Measurements from ENCODE around the gene TM4SF1.

The TM4SF1 gene

GRCh38 chr3:149377408-149378364 lies at the start of gene TM4SF1:
TM4SF1 (minus strand) TSS chr3:149377649; CDS start chr3:149377547, 102 bp downstream.
- FAIRE-seq (peak; percentile 97), DNase-seq (ENCODE audit: insufficient read length, low spot score) (peak; percentile 93)
- TF ChIP-seq POLR2A (IDR thresholded peaks at IDR 0.05; ENCODE audit: low read depth, low read length): peak; percentile 87

DNA sequence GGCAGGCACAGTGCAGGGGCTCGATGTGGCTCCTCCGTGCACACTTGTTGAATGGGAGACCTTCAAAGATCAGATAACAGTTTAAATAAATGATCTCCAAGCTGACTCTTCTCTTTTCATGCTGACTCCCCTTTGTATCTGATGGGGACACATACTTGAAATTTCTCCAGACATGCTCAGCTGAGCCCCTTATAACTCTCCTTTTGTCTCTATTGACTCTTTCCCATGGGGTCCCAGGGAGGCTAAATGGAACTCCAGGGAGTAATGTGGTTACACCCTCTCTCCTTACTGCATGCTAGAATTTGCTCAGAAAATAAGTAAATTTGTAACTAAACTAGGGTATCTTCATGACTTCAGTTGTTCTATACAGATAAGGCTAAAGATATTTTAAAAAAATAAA lies 48.9 kb upstream of the TM4SF1 start:
- FAIRE-seq (no peak), DNase-seq (ENCODE audit: insufficient read length, low spot score) (no peak)

GRCh38 chr3:149424918-149425317 lies 47.5 kb upstream of the TM4SF1 start:
- FAIRE-seq (no peak), DNase-seq (ENCODE audit: insufficient read length, low spot score) (no peak)
- no peak for TF ChIP-seq POLR2A (IDR thresholded peaks at IDR 0.05; ENCODE audit: low read depth, low read length)

More for the DNA sequence above, 48.9 kb upstream of the TM4SF1 start:
- no peak for TF ChIP-seq POLR2A (IDR thresholded peaks at IDR 0.05; ENCODE audit: low read depth, low read length)

DNA sequence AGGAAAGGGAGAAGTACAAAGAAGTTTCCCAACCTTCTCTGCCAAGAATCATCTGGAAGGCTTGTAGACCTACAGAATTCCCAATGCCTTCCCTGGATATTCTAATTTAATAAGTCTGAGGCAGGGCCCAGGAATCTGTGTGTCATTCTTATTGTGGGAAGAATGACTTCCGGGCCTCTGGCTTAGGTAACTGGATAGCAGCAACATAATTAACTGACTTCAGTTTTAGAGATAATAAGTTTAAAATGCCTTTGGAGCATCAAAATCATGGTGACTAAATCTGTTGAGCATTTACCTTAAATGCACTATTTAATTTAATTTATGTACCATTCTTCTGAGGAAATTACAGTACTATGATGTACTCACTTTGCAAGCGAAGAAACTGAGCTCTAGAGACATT lies 44.3 kb upstream of the TM4SF1 start:
- no peak for DNase-seq (ENCODE audit: insufficient read length, low spot score)
- no peak for FAIRE-seq
- no peak for TF ChIP-seq POLR2A (IDR thresholded peaks at IDR 0.05; ENCODE audit: low read depth, low read length)

DNA sequence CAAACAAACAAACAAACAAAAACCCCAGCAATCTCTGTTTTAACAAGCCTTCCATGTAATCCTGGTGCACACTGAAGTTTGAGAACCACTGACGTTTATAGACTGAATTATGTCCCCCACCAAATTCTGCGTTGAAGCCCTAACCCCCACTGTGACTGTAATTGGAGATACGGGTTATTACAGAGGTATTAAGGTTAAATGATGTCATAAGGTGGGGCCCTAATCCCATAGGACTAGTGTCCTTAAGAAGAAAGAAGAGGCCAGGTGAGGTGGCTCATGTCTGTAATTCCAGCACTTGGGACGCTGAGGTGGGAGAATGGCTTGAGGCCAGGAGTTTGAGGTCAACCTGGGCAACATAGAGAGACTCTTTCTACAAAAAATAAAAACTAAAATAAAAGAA lies 42.4 kb upstream of the TM4SF1 start:
- TF ChIP-seq POLR2A (IDR thresholded peaks at IDR 0.05; ENCODE audit: low read depth, low read length): no peak
- no peak for FAIRE-seq
- DNase-seq (ENCODE audit: insufficient read length, low spot score): no peak

GRCh38 chr3:149417727-149418126 lies 40.3 kb upstream of the TM4SF1 start:
- DNase-seq (ENCODE audit: insufficient read length, low spot score) (no peak), FAIRE-seq (no peak)
- no peak for TF ChIP-seq POLR2A (IDR thresholded peaks at IDR 0.05; ENCODE audit: low read depth, low read length)

DNA sequence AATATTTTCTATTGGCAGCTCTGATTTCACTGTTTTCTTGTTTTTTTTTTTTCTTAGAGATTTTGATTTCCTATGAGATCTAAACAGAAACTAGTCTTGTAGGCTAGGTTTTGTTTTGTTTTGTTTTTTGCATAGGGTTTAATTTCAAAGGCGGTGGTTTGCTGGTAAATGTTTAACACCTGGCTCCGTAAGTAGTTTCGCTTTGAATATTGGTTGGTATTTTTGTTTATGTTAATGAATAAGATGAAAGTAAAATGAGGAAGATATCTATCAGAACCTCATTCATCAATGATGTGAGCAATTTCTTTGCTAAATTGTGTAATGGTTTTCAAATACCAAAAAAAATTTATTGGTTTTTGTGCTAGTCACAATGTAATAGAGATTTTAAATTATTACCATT lies 39.7 kb upstream of the TM4SF1 start:
- DNase-seq (ENCODE audit: insufficient read length, low spot score) (no peak), FAIRE-seq (no peak)
- TF ChIP-seq POLR2A (IDR thresholded peaks at IDR 0.05; ENCODE audit: low read depth, low read length): no peak

DNA sequence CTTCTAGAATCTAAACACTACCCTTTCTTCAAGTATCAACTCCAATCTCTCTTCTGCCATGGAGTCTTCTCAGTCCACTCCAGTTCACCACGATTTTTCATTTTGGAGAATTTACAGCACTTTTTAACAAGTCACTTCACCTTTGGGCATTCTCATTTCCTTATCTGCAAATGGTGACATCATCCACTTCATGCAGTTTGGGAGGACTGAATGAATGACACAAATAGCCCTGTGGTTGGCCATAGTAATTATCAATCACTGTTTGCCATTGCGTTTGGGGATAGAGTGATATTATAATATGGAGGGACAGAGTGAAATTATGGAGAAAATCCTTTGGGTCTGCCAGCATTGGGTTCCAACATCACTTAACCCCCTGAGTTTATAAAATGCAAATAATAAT lies 38.0 kb upstream of the TM4SF1 start:
- TF ChIP-seq POLR2A (IDR thresholded peaks at IDR 0.05; ENCODE audit: low read depth, low read length): no peak
- DNase-seq (ENCODE audit: insufficient read length, low spot score): no peak
- no peak for FAIRE-seq

GRCh38 chr3:149414557-149415231 lies 37.2 kb upstream of the TM4SF1 start:
- DNase-seq (ENCODE audit: insufficient read length, low spot score) (no peak), FAIRE-seq (no peak)
- TF ChIP-seq POLR2A (IDR thresholded peaks at IDR 0.05; ENCODE audit: low read depth, low read length): no peak

- DNase-seq (ENCODE audit: insufficient read length, low spot score) (no peak), FAIRE-seq (no peak)
- no peak for TF ChIP-seq POLR2A (IDR thresholded peaks at IDR 0.05; ENCODE audit: low read depth, low read length)
Observed at GRCh38 chr3:149411583-149411982, 34.1 kb upstream of the TM4SF1 start.

DNA sequence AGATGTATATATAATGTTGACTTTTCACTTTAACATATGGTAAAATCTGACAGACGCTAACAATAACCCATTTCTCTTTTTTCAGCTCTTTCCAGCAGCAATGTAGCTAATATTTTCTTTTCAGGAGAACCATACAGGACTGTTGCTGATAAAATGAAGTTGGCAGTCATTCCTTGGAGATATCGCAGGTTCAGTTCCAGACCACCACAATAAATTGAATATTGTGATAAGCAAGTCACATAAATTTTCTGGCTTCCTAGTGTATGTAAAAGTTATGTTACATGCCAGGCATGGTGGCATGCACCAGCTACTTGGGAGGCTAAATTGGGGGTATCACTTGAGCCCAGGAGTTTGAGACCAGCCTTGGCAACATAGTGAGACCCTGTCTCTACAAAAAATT lies 31.9 kb upstream of the TM4SF1 start:
- DNase-seq (ENCODE audit: insufficient read length, low spot score) (no peak), FAIRE-seq (no peak)
- no peak for TF ChIP-seq POLR2A (IDR thresholded peaks at IDR 0.05; ENCODE audit: low read depth, low read length)

DNA sequence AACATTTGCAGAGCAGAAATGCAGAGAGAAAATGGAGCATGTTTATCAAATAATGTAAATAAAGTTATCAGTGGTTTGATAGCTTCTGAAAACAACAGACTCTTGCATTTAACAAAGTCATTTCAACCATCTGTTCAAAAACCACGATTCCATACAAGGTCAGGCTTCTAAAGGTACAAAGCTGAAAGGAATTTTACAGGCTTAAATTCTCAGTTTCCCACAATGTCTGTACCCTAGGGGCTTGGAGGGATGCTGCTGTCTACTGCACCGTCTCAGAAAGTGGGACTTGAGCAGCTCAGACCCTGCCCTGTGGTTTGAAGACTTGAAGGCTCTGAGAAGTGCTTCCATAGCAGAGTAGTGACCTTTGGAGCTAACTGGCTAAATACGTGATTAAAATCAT lies 30.4 kb upstream of the TM4SF1 start:
- TF ChIP-seq POLR2A (IDR thresholded peaks at IDR 0.05; ENCODE audit: low read depth, low read length): no peak
- DNase-seq (ENCODE audit: insufficient read length, low spot score) (no peak), FAIRE-seq (no peak)

DNA sequence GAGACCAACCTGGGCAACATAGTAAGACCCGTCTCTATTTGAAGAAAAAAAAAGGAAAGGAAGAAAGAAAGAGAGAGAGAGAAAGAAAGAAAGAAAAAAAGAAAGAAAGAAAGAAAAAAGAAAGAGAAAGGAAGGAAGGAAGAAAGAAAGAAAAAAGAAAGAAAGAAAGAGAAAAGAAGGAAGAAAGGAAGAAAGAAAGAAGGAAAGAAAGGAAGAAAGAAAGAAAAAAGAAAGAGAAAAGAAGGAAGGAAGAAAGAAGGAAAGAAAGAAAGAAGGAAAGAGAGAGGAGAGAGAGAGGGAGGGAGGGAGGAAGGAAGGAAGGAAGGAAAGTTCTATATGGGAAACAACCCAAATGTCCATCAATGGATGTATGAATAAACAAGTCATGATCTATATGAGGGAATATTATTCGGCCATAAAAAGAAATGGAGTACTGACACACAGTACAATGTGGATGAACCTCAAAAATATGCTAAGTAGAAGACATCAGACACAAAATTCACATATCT lies 28.8 kb upstream of the TM4SF1 start:
- FAIRE-seq (peak; percentile 36), DNase-seq (ENCODE audit: insufficient read length, low spot score) (no peak)
- no peak for TF ChIP-seq POLR2A (IDR thresholded peaks at IDR 0.05; ENCODE audit: low read depth, low read length)

- no peak for FAIRE-seq
- DNase-seq (ENCODE audit: insufficient read length, low spot score): no peak
- no peak for TF ChIP-seq POLR2A (IDR thresholded peaks at IDR 0.05; ENCODE audit: low read depth, low read length)
Observed at GRCh38 chr3:149403443-149403842, 26.0 kb upstream of the TM4SF1 start.

All from H54 (cell line).